Hepatocyte (in vitro differentiated cells): ENCODE data around the gene TMEM51. TPM values are rescaled to one million over a fixed set of nuclear protein-coding genes. Genes with fewer than 3 reads are reported as not detected.

ENCODE experiments used
- DNase-seq: peaks from one replicate; pipeline ENCODE4 v3.0.0-alpha.2; 2016; ENCODE audit warnings: low spot score
- H2AFZ ChIP-seq: fragments of 200-600 bp; sonication (generic); 2 replicates; pipeline ENCODE4 v1.6.0; 2016; ENCODE audit warnings: antibody characterized with exemption, mild to moderate bottlenecking
- H3K27ac ChIP-seq: fragments of 200-600 bp; sonication (generic); 2 replicates; pipeline ENCODE4 v1.5.1; 2016; ENCODE audit warnings: mild to moderate bottlenecking
- H3K27me3 ChIP-seq: fragments of 200-600 bp; sonication (generic); 2 replicates; pipeline ENCODE4 v1.6.1; 2016
- H3K36me3 ChIP-seq: fragments of 200-600 bp; sonication (generic); replicated peaks from 2 replicates; pipeline ENCODE4 v1.5.1; 2016; ENCODE audit warnings: low read depth; ENCODE audit not compliant: insufficient read depth
- H3K4me1 ChIP-seq: fragments of 200-600 bp; sonication (generic); 2 replicates; pipeline ENCODE4 v1.5.1; 2016; ENCODE audit warnings: mild to moderate bottlenecking, moderate library complexity; ENCODE audit not compliant: insufficient read depth
- H3K4me2 ChIP-seq: fragments of 200-600 bp; sonication (generic); 2 replicates; pipeline ENCODE4 v1.6.0; 2016
- H3K4me3 ChIP-seq: fragments of 200-600 bp; sonication (generic); 2 replicates; pipeline ENCODE4 v1.5.1; 2016; ENCODE audit warnings: mild to moderate bottlenecking
- H3K79me2 ChIP-seq: fragments of 200-600 bp; sonication (generic); 2 replicates; pipeline ENCODE4 v1.6.0; 2017; ENCODE audit warnings: mild to moderate bottlenecking
- H3K9me2 ChIP-seq: fragments of 200-600 bp; sonication (generic); replicated peaks from 2 replicates; pipeline ENCODE4 v1.6.0; 2017; ENCODE audit warnings: mild to moderate bottlenecking; ENCODE audit not compliant: insufficient read depth
- H3K9me3 ChIP-seq: fragments of 200-600 bp; sonication (generic); 2 replicates; pipeline ENCODE4 v1.5.1; 2016; ENCODE audit warnings: low read depth, mild to moderate bottlenecking
- H4K20me1 ChIP-seq: fragments of 200-600 bp; sonication (generic); 2 replicates; pipeline ENCODE4 v1.6.0; 2016; ENCODE audit warnings: mild to moderate bottlenecking; ENCODE audit not compliant: insufficient read depth, poor library complexity, severe bottlenecking
- CTCF ChIP-seq: fragments of 200-600 bp; sonication (generic); IDR thresholded peaks from 2 replicates; pipeline ENCODE4 v1.5.1; 2016; ENCODE audit warnings: antibody characterized with exemption, mild to moderate bottlenecking; ENCODE audit not compliant: poor library complexity
- EZH2 ChIP-seq: fragments of 200-600 bp; sonication (generic); IDR thresholded peaks from 2 replicates; pipeline ENCODE4 v1.6.1; 2016; ENCODE audit warnings: antibody characterized with exemption, mild to moderate bottlenecking, borderline replicate concordance
- EZH2phosphoT487 ChIP-seq: fragments of 200-600 bp; sonication (generic); IDR thresholded peaks from one replicate; pipeline ENCODE4 v1.6.1; 2018; ENCODE audit warnings: antibody characterized with exemption, mild to moderate bottlenecking, low read depth, moderate library complexity; ENCODE audit not compliant: unreplicated experiment, severe bottlenecking
- WGBS: methylation state at CpG from one replicate; pipeline ENCODE4 v1.1.6; 2016; ENCODE audit warnings: low lambda C conversion rate; ENCODE audit errors: missing lambda C conversion rate; 5-methylcytosine and 5-hydroxymethylcytosine counted together
- polyA plus RNA-seq: library from polyadenylated mRNA; unstranded; fragments of >200 nt; fragmentation: Nextera tagmentation; extraction: Ambion mirVana; gene quantifications from 2 replicates; pipeline ENCODE4 v1.2.1, GENCODE V29; 2016
- total RNA-seq: library from RNA; depleted of rRNA; stranded (reverse); fragments of >200 nt; gene quantifications from 2 replicates; pipeline ENCODE4 v1.2.3, GENCODE V29; 2014

Gene TMEM51
- total and polyA plus RNA-seq, 2 experiments from 2014 or later = 23.4 to 24.0 TPM

- Histone ChIP-seq H3K79me2 (peaks cover 85% of the 10 kb centered on the region), H3K4me3 (no peak overlapping the region), H3K27me3 (no peaks in the 10 kb centered on the region), H3K9me2 (no peaks in the 10 kb centered on the region), H4K20me1 (peaks cover 6% of the 10 kb centered on the region), H3K27ac (no peak overlapping the region), H2AFZ (no peak overlapping the region), H3K4me1 (peaks cover 8% of the 10 kb centered on the region), H3K4me2 (no peak overlapping the region), H3K36me3 (no peaks in the 10 kb centered on the region), H3K9me3 (no peaks in the 10 kb centered on the region)
- 83% methylated on average over 15 of the region's 15 CpGs for WGBS
- TF ChIP-seq EZH2phosphoT487 (no peak), CTCF (no peak), EZH2 (no peak)
- DNase-seq = no peak
Observed at GRCh38 chr1:15171271-15171908, 17.8 kb downstream of the TMEM51 start.

DNA sequence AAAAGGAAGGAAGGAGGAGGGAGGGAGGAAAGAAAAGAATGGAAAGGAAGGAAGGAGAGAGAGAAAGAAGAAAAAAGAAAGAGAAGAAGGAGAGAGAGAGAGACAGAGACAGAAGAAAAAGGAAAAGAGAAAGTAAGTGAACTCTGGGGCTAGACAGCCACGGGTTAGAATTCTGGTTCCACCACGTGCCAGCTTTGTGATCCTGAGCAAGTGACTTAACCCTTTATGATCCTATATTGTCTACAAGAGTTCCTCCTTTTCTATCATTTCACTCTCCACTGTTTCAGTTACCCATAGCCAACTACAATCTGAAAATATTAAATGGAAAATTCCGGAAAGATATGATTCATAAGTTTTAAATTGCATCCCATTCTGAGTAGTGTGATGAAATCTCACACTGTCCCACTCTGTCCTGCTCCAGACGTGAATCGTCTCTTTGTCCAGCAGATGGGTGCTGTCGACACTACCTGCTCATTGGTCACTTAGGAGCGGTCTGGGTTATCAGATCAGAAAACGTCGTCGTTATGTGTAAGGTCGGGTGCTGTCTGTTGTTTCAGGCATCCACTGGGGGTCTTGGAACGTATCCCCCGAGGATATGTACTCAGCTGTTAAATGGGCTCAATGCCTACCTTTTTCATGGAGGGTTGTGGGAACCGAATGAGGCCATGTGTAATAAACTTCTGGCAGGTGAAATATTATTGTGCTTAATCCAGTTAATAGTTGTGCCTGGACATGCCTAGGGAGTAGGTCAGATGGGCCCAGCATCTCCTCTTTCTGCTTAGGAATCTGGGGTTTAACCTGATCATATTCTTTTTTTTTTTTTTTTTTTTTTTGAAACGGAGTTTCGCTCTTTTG lies 19.1 kb downstream of the TMEM51 start:
- H2AFZ ChIP-seq = no peak overlapping the region
- peaks cover 8% of the 10 kb centered on the region for H3K4me1 ChIP-seq
- H4K20me1 ChIP-seq = peaks cover 4% of the 10 kb centered on the region
- no peak for TF ChIP-seq EZH2
- no peaks in the 10 kb centered on the region for H3K9me3 ChIP-seq
- no peaks in the 10 kb centered on the region for H3K9me2 ChIP-seq
- H3K4me2 ChIP-seq = peak overlapping the region; percentile 44
- H3K79me2 ChIP-seq = peaks cover 89% of the 10 kb centered on the region
- no peak overlapping the region for H3K27ac ChIP-seq
- DNase-seq = no peak
- no peaks in the 10 kb centered on the region for H3K27me3 ChIP-seq
- no peaks in the 10 kb centered on the region for H3K36me3 ChIP-seq
- 65% methylated on average over 16 of the region's 16 CpGs for WGBS
- no peak overlapping the region for H3K4me3 ChIP-seq

- Histone ChIP-seq H3K79me2 (peaks cover 87% of the 10 kb centered on the region), H2AFZ (no peak overlapping the region), H3K27me3 (no peaks in the 10 kb centered on the region), H3K9me2 (no peaks in the 10 kb centered on the region), H3K4me2 (no peak overlapping the region), H4K20me1 (peaks cover 4% of the 10 kb centered on the region), H3K27ac (peak overlapping the region; percentile 27), H3K4me1 (peaks cover 16% of the 10 kb centered on the region), H3K9me3 (no peaks in the 10 kb centered on the region), H3K36me3 (no peaks in the 10 kb centered on the region), H3K4me3 (no peak overlapping the region)
- TF ChIP-seq EZH2phosphoT487 (no peak), CTCF (no peak), EZH2 (no peak)
- peak; percentile 49 for DNase-seq
- WGBS = 52% methylated on average over 11 of the region's 11 CpGs
Observed at GRCh38 chr1:15173863-15174614, 20.5 kb downstream of the TMEM51 start.
